ENCODE data around the gene MAP4.

Gene MAP4

GRCh38 chr3:47877290-47877689 lies 138.9 kb downstream of the MAP4 start:
- DNase-seq (ENCODE audit: low spot score), result no peak
- in situ Hi-C loops (cut with MboI; ENCODE audit: low pct_unique_long_range_greater_than_20kb, low sequenced_read_pairs, unreplicated experiment), result no loop called here
- no peak for TF ChIP-seq CTCF (IDR thresholded peaks at IDR 0.05; ENCODE audit: extremely low read depth, insufficient read depth, missing control alignments)

GRCh38 chr3:47874913-47875312 lies 141.3 kb downstream of the MAP4 start:
- in situ Hi-C loops (cut with MboI; ENCODE audit: low pct_unique_long_range_greater_than_20kb, low sequenced_read_pairs, unreplicated experiment), result no loop called here
- no peak for TF ChIP-seq CTCF (IDR thresholded peaks at IDR 0.05; ENCODE audit: extremely low read depth, insufficient read depth, missing control alignments)
- DNase-seq (ENCODE audit: low spot score), result no peak

DNA sequence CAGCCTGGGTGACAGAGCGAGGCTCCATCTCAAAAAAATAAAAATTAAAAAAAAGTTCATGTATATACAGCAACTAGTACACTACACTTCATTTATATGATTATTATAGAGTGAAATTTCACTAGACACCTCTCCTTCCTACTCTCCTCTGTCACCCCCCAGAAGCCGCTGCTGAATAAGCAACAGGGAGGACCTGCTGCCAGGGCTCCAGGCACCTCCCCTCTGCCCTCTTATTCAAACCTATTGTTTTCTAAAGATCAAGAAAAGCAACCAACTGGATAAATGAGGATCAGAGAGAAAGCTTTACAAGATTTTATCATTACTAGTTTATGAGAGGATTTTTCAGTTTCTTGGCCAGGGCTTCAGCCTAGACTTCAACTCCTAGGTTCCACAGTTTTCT lies 141.8 kb downstream of the MAP4 start:
- in situ Hi-C loops (cut with MboI; ENCODE audit: low pct_unique_long_range_greater_than_20kb, low sequenced_read_pairs, unreplicated experiment), result no loop called here
- no peak for DNase-seq (ENCODE audit: low spot score)
- no peak for TF ChIP-seq CTCF (IDR thresholded peaks at IDR 0.05; ENCODE audit: extremely low read depth, insufficient read depth, missing control alignments)

DNA sequence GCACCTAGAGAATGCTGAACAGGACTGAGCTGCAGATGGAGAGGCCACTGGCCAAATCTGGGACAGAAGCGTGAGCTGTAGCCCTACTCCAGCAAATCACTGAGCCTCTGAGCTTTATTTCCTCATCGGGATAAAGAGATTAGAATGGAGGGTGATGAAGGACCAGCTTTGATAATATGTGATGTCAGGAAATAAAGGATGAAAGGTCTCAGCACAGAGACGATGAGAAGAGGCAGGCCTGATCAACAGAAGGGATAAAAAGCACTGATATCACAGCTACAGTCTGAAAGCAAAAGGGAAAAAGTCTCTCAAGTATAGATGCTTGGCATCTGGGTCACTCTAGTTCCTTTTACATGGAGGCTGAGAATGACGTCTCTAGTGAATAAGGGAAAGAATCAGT lies 143.3 kb downstream of the MAP4 start:
- no peak for TF ChIP-seq CTCF (IDR thresholded peaks at IDR 0.05; ENCODE audit: extremely low read depth, insufficient read depth, missing control alignments)
- DNase-seq (ENCODE audit: low spot score), result no peak
- in situ Hi-C loops (cut with MboI; ENCODE audit: low pct_unique_long_range_greater_than_20kb, low sequenced_read_pairs, unreplicated experiment), result no loop called here

- in situ Hi-C loops (cut with MboI; ENCODE audit: low pct_unique_long_range_greater_than_20kb, low sequenced_read_pairs, unreplicated experiment), result no loop called here
- TF ChIP-seq CTCF (IDR thresholded peaks at IDR 0.05; ENCODE audit: extremely low read depth, insufficient read depth, missing control alignments), result no peak
- DNase-seq (ENCODE audit: low spot score), result no peak
Measured at GRCh38 chr3:47871389-47871788, 144.8 kb downstream of the MAP4 start.

- no peak for DNase-seq (ENCODE audit: low spot score)
- in situ Hi-C loops (cut with MboI; ENCODE audit: low pct_unique_long_range_greater_than_20kb, low sequenced_read_pairs, unreplicated experiment), result no loop called here
- no peak for TF ChIP-seq CTCF (IDR thresholded peaks at IDR 0.05; ENCODE audit: extremely low read depth, insufficient read depth, missing control alignments)
Measured at GRCh38 chr3:47870702-47871260, 145.4 kb downstream of the MAP4 start.

DNA sequence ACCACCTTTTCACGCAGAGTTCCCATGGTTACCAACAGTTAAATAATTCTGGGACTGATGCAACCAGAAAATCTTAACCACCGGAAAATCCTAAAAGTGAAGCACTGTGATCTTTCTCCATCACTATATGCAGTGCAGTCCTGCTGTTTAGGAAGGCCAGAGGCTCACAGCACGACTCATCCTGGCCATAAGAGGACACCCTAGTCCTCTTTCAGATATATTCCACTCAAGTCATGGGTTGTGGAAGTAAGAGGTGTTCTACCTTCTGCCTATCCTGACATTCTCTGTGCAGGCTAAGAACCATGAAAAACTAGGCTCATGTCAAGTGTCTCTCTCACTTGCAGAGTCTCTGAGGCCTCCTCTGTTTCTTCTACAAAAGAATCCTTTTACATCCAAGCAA lies 146.1 kb downstream of the MAP4 start:
- DNase-seq (ENCODE audit: low spot score), result no peak
- TF ChIP-seq CTCF (IDR thresholded peaks at IDR 0.05; ENCODE audit: extremely low read depth, insufficient read depth, missing control alignments), result no peak
- in situ Hi-C loops (cut with MboI; ENCODE audit: low pct_unique_long_range_greater_than_20kb, low sequenced_read_pairs, unreplicated experiment), result no loop called here
